Calu3 (cell line): ENCODE measurements around the gene TRMT6. TPM values are rescaled to one million over a fixed set of nuclear protein-coding genes. Genes with fewer than 3 reads are reported as not detected.

Source experiments
- BruUV-seq: library from RNA; stranded (reverse); fragments of 400-500 nt; replicated peaks from 2 replicates; lab custom pipeline; 2021; lab: Mats Ljungman, UMichigan
- CTCF ChIA-PET: fragments of 300-600 bp; sonication (Branson Sonifier 250); formaldehyde crosslinking; loops from one replicate; lab custom pipeline; 2022; ENCODE audit warnings: antibody characterized with exemption; lab: Charles Lee
- DNase-seq: peaks from one replicate; pipeline ENCODE4 v3.0.0; 2022
- H3K27ac Mint-ChIP-seq: one replicate; pipeline ENCODE4 v1.8.0; 2022; ENCODE audit warnings: mixed read lengths; ENCODE audit not compliant: unreplicated experiment
- H3K27me3 Mint-ChIP-seq: one replicate; pipeline ENCODE4 v1.8.0; 2022; ENCODE audit warnings: mixed read lengths; ENCODE audit not compliant: unreplicated experiment
- H3K36me3 Mint-ChIP-seq: one replicate; pipeline ENCODE4 v1.8.0; 2022; ENCODE audit warnings: mild to moderate bottlenecking, moderate library complexity, mixed read lengths; ENCODE audit not compliant: insufficient read depth, unreplicated experiment
- H3K4me1 Mint-ChIP-seq: one replicate; pipeline ENCODE4 v1.8.0; 2022; ENCODE audit warnings: mild to moderate bottlenecking, low read depth, mixed read lengths; ENCODE audit not compliant: unreplicated experiment
- H3K4me3 Mint-ChIP-seq: one replicate; pipeline ENCODE4 v1.8.0; 2022; ENCODE audit warnings: mild to moderate bottlenecking, low read depth, moderate library complexity, mixed read lengths; ENCODE audit not compliant: unreplicated experiment
- H3K9me3 Mint-ChIP-seq: one replicate; pipeline ENCODE4 v1.8.0; 2022; ENCODE audit warnings: low read depth, mixed read lengths; ENCODE audit not compliant: unreplicated experiment
- CTCF ChIP-seq: fragments of 200-600 bp; IDR thresholded peaks from one replicate; pipeline ENCODE4 v1.8.0; 2022; ENCODE audit warnings: antibody characterized with exemption; ENCODE audit not compliant: unreplicated experiment
- intact Hi-C: fragments of 100-400 bp; cut with micrococcal nuclease; formaldehyde crosslinking; loops from one replicate; pipeline ENCODE4 v1.10.0; 2022; ENCODE audit not compliant: unreplicated experiment
- total RNA-seq: library from RNA; stranded (reverse); gene quantifications from 2 replicates; pipeline ENCODE4 v1.2.3, GENCODE V29; 2022

Gene TRMT6
- total RNA-seq, 1 experiment from 2014 or later: 14.2 TPM

GRCh38 chr20:5927749-5928462, 22.4 kb downstream of the TRMT6 start:
- Mint-ChIP-seq H3K27ac (no peak overlapping the region), H3K36me3 (no peaks in the 10 kb centered on the region), H3K9me3 (peaks cover 4% of the 10 kb centered on the region), H3K4me3 (no peak overlapping the region), H3K4me1 (no peaks in the 10 kb centered on the region), H3K27me3 (peaks cover 59% of the 10 kb centered on the region)
- TF ChIP-seq CTCF: no peak
- DNase-seq: no peak
- no TSS peak for BruUV-seq
- CTCF ChIA-PET: no interaction called here
- intact Hi-C loops: no loop called here

GRCh38 chr20:5925551-5925950, 24.8 kb downstream of the TRMT6 start:
- intact Hi-C loops: no loop called here
- no peak overlapping the region for H3K27ac Mint-ChIP-seq
- no peak for DNase-seq
- peaks cover 4% of the 10 kb centered on the region for H3K9me3 Mint-ChIP-seq
- CTCF ChIA-PET: no interaction called here
- no peak for TF ChIP-seq CTCF
- no TSS peak for BruUV-seq
- H3K36me3 Mint-ChIP-seq: no peaks in the 10 kb centered on the region
- H3K27me3 Mint-ChIP-seq: peaks cover 51% of the 10 kb centered on the region
- no peak overlapping the region for H3K4me3 Mint-ChIP-seq
- H3K4me1 Mint-ChIP-seq: no peaks in the 10 kb centered on the region

GRCh38 chr20:5923493-5923892, 26.8 kb downstream of the TRMT6 start:
- peaks cover 31% of the 10 kb centered on the region for H3K27me3 Mint-ChIP-seq
- intact Hi-C loops: no loop called here
- CTCF ChIA-PET: interaction anchor here (0.6 kb wide), 1 partner anchor 13 kb away, joined by 3 read pairs; no protein-coding TSS in a partner anchor
- DNase-seq: no peak
- TF ChIP-seq CTCF: no peak
- BruUV-seq: no TSS peak
- peaks cover 12% of the 10 kb centered on the region for H3K4me1 Mint-ChIP-seq
- H3K9me3 Mint-ChIP-seq: peaks cover 4% of the 10 kb centered on the region
- H3K36me3 Mint-ChIP-seq: no peaks in the 10 kb centered on the region
- H3K4me3 Mint-ChIP-seq: no peak overlapping the region
- H3K27ac Mint-ChIP-seq: no peak overlapping the region

- no peak for DNase-seq
These were observed 29.8 kb downstream of the TRMT6 start for GRCh38 chr20:5920581-5920980.

More at GRCh38 chr20:5920581-5920980, 29.8 kb downstream of the TRMT6 start:
- CTCF ChIA-PET: no interaction called here
- H3K36me3 Mint-ChIP-seq: no peaks in the 10 kb centered on the region
- no peak for TF ChIP-seq CTCF
- no peak overlapping the region for H3K27ac Mint-ChIP-seq
- peaks cover 31% of the 10 kb centered on the region for H3K27me3 Mint-ChIP-seq
- BruUV-seq: no TSS peak
- intact Hi-C loops: no loop called here
- H3K9me3 Mint-ChIP-seq: peaks cover 4% of the 10 kb centered on the region
- peaks cover 12% of the 10 kb centered on the region for H3K4me1 Mint-ChIP-seq
- H3K4me3 Mint-ChIP-seq: no peak overlapping the region
